DMS53 treated with DMSO at 0.1 percent for 48 hours (cell line): ENCODE data around the gene BCL2.
"Not testable (repeated sequence)": the region's sequence is repeated elsewhere in the genome, so short reads cannot be mapped to it uniquely, and the experiment has no call there.

Source experiments
- DNase-seq: peaks from one replicate; lab custom pipeline; 2025; ENCODE audit not compliant: unreplicated experiment; lab: John Stamatoyannopoulos, UW

BCL2 gene

GRCh38 chr18:63206433-63207142 is 113.0 kb downstream of the BCL2 start:
- peak; percentile 79 for DNase-seq

DNA sequence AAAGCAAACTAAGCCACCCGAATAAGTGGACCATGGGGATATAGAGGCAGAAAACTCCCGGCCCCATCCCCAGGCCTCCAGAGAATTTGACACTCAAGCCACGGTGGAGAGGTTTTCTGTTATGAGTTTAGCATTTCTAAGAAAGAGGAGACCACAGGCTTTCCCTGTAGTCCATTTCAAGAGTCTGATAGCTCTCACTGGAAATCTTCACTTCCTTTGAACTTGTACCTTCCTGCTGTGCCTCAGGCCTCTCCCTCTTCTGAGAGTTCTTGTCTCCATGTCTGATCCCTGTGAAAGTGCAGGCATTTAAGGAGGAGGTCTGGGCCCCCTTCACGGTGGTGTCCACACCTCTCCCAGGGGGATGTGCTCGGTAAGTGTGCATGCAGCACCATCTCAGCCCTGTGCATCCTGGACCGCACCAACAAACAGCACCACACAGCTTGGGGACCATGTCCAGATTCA is 113.7 kb downstream of the BCL2 start:
- peak; percentile 33 for DNase-seq

DNA sequence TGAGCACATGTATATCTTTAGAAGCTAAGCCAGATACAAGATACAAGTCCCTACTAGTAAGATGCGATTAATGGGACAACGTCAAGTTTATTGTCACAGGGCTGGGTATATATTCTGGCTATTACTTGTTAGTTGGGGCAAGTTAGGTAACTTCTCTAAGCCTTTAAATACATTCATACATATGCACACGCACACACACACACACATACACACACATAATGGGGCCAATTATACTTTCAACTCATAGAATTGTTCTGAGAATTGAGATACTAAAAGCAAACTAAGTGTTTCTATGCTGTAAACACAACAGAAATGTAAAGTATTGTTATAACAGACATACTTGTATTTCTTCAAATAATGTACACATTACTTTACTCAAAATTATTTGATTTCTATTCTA is 116.1 kb downstream of the BCL2 start:
- no peak for DNase-seq

DNA sequence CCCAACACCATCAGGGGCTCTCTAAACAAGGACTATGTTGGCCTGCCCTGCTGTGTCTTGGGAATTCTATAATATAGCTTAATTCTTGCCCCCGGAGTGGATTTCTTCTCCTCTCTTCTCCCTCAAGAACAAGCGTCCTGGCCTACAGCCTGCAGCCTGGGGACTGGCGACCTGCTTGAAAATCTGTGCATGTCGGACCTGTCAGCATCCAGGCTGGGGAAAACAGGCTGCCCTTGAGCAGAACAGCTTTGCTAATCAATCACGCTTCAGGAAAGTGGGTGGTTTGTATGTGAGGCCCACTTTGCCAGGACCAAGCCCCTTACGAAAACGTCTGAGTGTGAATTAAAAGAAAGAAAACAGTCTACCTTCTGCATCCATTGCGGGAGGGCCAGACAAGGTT is 116.7 kb downstream of the BCL2 start:
- DNase-seq, result no peak

DNA sequence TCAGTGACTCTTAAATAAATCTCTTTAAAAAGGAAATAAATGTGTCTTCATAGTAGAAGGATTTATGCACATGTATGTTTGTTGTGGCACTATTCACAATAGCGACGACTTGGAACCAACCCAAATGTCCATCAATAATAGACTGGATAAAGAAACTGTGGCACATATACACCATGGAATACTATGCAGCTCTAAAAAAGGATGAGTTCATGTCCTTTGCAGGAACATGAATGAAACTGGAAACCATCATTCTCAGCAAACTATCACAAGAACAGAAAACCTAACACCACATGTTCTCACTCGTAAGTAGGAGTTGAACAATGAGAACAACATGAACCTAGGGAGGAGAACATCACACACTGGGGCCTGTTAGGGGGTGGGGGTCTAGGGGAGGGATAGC is 118.1 kb downstream of the BCL2 start:
- not testable (repeated sequence) for DNase-seq

- DNase-seq, result no peak
Measured at GRCh38 chr18:63199743-63200241, 119.8 kb downstream of the BCL2 start.

DNA sequence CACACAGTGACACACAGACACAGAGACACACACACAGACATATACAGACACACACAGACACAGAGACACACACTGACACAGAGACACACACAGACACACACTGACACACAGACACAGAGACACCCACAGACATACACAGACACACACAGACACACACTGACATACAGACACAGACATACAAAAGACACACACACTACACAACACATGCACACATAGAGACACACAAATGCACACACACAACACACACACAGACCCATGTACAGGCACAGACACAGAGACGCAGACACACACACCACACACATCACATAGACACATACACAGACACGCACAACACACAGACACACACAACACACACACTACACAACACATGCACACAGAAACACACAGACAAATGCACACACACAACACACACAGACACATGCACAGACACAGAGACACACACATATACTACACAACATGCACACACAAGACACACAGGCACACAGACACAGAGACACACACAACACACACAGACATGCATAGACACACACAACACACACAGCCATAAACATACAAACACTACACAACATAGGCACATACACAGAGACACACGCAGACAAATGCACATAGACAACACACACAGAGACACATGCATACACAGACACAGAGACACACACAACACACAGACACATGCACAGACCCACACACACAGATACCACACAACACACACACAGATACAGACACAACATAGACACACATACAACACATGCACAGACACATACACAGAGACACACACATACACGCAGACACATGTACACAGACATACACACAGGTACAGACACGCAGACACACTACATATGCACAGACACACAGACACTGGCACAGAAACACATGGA is 120.5 kb downstream of the BCL2 start:
- DNase-seq, result no peak

GRCh38 chr18:63198098-63198760 is 121.3 kb downstream of the BCL2 start:
- no peak for DNase-seq

DNA sequence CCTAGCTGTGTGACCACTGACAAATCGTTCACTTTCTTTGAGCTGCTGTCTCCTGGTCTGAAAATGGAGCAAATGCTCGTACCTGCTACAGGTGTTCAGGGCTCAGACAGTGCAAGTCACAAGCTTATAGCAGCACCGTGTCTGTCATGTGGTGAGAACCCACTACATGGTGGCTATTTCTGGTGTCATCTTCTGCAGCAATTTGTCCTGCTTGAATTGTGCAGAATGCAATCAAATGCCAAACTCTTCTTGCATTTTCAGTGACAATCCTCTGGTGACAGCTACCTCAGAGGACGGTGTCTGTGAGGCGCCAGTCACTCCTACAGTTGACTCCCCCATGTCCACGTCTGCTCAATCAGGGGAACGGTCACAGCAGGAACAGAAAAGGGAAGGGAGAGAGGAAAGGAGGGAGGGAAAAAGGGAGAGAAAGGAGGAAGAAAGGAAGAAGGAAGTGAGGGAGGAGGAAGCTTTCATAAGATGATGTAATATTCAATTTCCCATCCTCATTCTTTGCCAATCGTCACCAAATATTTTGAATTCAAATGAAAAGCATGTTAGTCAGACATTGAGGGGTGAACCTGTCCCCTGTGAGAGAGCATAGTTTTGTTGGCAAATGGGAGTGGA is 122.2 kb downstream of the BCL2 start:
- DNase-seq, result no peak

- no peak for DNase-seq
Measured at GRCh38 chr18:63195326-63196159, 124.0 kb downstream of the BCL2 start.

DNA sequence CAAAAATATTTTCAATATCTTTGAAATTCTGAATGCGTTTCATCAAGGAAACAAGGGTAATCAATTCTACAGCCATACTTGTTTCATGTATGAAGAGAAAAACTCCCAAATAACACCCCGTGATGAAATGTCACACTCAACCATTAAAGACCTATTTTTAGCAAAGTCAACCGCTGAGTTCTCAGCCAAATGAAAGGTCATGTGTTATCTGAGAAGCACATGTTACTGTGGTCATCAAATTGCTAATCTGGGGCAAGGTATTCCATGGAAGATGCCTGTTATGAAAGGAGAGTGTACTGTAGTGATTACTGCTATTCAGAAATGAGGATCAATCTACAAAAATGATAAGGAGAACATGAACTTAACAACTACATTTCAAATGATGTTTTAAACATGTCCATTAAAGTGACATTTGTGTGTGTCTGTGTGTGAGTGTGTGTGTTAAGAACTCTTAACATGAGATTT is 126.7 kb downstream of the BCL2 start:
- DNase-seq, result no peak

GRCh38 chr18:63192126-63192884 is 127.3 kb downstream of the BCL2 start:
- DNase-seq, result no peak

DNA sequence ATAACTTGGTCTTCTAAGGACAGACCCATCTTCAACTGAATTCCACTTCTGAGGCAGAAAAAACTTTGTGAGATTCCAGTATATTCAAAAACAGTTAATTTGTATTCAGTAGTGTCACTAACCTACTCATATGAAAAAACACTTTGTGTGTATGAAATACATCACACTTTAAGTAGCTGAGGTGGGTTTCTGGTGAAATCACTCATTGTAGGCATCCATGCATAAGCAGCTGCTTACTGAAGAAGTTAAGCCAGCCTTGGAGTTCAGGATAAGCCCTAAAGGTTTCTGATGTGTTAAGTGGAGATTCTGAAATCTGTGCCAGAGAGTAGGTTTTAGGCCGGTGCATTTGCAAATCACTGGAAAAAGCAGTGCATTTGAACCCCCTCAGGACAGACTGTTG is 128.2 kb downstream of the BCL2 start:
- DNase-seq, result no peak

GRCh38 chr18:63190838-63191237 is 128.7 kb downstream of the BCL2 start:
- DNase-seq, result not testable (repeated sequence)

- DNase-seq, result no peak
Measured at GRCh38 chr18:63189817-63190216, 129.8 kb downstream of the BCL2 start.

GRCh38 chr18:63189041-63189440 is 130.5 kb downstream of the BCL2 start:
- no peak for DNase-seq

GRCh38 chr18:63187791-63188460 is 131.6 kb downstream of the BCL2 start:
- no peak for DNase-seq

GRCh38 chr18:63187223-63187574 is 132.4 kb downstream of the BCL2 start:
- DNase-seq, result peak; percentile 71
